Measurements from ENCODE around the gene CDC42EP4. TPM values are rescaled to one million over a fixed set of nuclear protein-coding genes. Genes with fewer than 3 reads are reported as not detected.

CDC42EP4 gene
- total and polyA plus RNA-seq, 9 of the 15 experiments (the other 6 are each of a cell fraction or from before 2014, with no cell fraction given), result 0.65 to 20.8 (median 12.3) TPM

- TF ChIP-seq ZBTB33 (CRISPR knock-in tag; IDR thresholded peaks at IDR 0.05), result no peak
- no peak for TF ChIP-seq ATF4 (CRISPR knock-in tag; IDR thresholded peaks at IDR 0.05)
- TF ChIP-seq THAP7 (CRISPR knock-in tag; IDR thresholded peaks at IDR 0.05), result no peak
- no peak for TF ChIP-seq MBD2 (IDR thresholded peaks at IDR 0.05; ENCODE audit: borderline replicate concordance, low read depth)
- no peak for TF ChIP-seq CHD4 (IDR thresholded peaks at IDR 0.05; ENCODE audit: insufficient read depth, insufficient replicate concordance, low read depth, low read length, poor library complexity, severe bottlenecking)
- TF ChIP-seq ZBTB11 (CRISPR knock-in tag; IDR thresholded peaks at IDR 0.05), result no peak
- TF ChIP-seq TRIM25 (IDR thresholded peaks at IDR 0.05; ENCODE audit: borderline replicate concordance), result no peak
- no peak for TF ChIP-seq HDAC3 (IDR thresholded peaks at IDR 0.05; ENCODE audit: borderline replicate concordance, partially characterized antibody)
- no peak for TF ChIP-seq SIRT6 (IDR thresholded peaks at IDR 0.05; ENCODE audit: low read depth, low read length)
- no peak for TF ChIP-seq HNRNPLL (IDR thresholded peaks at IDR 0.05; ENCODE audit: low read depth, low read length, poor library complexity, severe bottlenecking)
- TF ChIP-seq NFE2L1 (tag; IDR thresholded peaks at IDR 0.05; ENCODE audit: borderline replicate concordance, low read depth), result no peak
- TF ChIP-seq TAF9B (IDR thresholded peaks at IDR 0.05; ENCODE audit: partially characterized antibody), result no peak
These were observed 8.0 kb upstream of the CDC42EP4 start (continued) for GRCh38 chr17:73319766-73320165.
